ENCODE data around the gene PNLIPRP2.

GRCh38 chr10:116660860-116661259, 40.1 kb downstream of the PNLIPRP2 start:
- TF ChIP-seq, protein P1, sequence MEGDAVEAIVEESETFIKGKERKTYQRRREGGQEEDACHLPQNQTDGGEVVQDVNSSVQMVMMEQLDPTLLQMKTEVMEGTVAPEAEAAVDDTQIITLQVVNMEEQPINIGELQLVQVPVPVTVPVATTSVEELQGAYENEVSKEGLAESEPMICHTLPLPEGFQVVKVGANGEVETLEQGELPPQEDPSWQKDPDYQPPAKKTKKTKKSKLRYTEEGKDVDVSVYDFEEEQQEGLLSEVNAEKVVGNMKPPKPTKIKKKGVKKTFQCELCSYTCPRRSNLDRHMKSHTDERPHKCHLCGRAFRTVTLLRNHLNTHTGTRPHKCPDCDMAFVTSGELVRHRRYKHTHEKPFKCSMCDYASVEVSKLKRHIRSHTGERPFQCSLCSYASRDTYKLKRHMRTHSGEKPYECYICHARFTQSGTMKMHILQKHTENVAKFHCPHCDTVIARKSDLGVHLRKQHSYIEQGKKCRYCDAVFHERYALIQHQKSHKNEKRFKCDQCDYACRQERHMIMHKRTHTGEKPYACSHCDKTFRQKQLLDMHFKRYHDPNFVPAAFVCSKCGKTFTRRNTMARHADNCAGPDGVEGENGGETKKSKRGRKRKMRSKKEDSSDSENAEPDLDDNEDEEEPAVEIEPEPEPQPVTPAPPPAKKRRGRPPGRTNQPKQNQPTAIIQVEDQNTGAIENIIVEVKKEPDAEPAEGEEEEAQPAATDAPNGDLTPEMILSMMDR (IDR thresholded peaks at IDR 0.05), result no peak
- no peak for TF ChIP-seq POLR2AphosphoS5 (IDR thresholded peaks at IDR 0.05)
- TF ChIP-seq POLR2A (IDR thresholded peaks at IDR 0.05), result no peak

Data from gastroesophageal sphincter (tissue), 3 donors.